ENCODE data around the gene CCDC60.
"Not testable (repeated sequence)": the region's sequence is repeated elsewhere in the genome, so short reads cannot be mapped to it uniquely, and the experiment has no call there.

The CCDC60 gene

DNA sequence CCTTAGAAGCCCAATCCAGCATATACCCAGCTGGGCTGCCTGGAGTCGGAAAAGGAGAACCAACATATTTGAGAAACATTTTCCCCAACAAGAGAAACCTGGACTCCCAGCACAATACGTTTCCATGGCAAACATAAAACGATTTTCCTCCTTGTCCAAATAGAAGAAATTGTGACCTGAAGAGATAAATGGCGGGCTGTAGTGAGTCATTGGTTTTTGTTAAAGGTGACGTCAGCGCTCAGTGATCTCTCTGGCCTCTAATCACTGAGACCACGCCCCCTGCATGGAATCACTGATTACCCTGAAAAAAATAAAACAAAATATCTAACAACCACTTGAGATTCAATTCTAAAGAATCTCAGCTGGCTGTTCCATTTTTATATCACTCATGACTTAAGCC, 6.0 kb downstream of the CCDC60 start:
- DNase-seq, result no peak

DNA sequence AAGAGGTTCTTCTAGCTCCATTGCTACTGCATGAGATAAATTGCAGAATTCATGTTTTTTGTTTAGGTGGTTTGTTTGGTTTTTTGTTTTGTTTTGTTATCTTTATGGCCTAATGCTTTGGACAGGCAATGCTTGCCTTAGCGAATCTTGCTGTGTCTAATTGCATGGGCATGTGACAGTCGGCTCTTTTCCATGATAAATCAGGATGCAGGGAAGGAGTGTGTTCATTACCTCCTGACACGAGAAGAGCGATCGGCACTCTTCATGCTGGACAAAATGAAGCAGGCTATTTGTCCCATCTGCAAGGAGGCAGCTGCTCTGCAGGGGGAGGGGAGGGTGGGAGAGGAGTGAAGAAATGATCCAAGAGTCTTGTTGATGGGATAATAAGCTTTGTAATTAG, 6.5 kb downstream of the CCDC60 start:
- no peak for DNase-seq

DNA sequence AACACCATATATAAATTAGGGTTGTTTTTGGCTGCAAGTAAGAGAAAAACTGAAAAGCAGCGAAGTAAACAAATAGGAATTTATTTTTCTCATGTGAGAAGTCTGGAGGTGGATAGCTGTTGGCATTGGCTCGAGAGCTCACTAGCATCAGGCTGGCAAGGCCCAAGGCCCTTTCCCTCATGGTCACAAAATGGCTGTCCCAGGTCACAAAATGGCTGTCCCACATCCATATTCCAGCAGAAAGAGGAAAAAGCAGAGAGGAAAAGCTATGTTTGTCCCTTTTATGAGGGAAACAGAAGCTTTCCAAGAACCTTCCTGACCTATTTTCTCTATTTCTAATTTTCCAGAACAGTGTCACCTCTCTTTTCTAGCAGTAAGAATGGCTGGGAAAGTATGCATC, 7.5 kb downstream of the CCDC60 start:
- DNase-seq, result no peak

DNA sequence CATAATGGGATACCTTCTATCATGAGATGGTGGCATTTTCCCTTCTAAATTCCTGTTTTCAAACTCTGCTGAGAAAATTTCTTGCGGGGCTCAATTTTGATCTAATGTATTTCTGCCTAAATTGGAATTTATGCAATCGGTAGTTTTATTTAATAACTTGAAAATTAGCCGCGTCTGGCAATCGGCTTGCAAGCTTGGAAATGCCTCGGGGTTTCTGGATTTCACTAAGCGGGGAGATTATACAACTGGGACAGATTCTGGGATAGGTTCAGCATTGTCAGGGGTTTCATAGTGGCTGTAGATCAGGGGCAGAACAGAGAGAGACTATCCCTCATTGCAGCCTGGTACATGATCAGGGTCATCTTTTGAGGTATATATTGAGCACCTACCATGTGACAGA, 8.6 kb downstream of the CCDC60 start:
- DNase-seq, result no peak

DNA sequence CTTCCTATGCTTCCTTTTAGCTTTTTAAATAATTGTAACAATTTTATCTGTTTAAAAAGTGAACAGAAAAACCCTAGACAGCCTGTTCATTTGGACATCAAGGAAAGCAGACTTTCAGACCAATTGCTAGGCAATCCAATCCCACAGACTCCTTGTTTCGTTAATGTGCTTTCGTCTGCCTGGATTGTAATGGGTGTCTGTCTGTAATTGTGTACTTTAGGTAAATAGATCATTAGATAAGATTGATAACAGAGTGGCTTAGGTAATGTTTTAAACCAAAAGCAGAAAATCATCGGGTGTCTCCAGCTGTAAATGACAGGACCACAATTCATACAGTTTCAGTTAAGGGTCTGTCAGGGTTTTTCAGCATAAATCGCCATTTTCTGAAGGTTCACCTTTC, 19.6 kb downstream of the CCDC60 start:
- DNase-seq, result no peak

DNA sequence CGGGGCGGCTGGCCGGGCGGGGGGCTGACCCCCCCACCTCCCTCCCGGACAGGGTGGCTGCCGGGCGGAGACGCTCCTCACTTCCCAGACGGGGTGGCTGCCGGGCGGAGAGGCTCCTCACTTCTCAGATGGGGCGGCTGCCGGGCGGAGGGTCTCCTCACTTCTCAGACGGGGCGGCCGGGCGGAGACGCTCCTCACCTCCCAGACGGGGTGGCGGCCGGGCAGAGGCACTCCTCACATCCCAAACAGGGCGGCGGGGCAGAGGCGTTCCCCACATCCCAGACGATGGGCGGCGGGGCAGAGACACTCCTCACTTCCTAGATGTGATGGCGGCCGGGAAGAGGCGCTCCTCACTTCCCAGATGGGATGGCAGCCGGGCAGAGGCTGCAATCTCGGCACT, 25.8 kb downstream of the CCDC60 start:
- DNase-seq, result not testable (repeated sequence)

DNA sequence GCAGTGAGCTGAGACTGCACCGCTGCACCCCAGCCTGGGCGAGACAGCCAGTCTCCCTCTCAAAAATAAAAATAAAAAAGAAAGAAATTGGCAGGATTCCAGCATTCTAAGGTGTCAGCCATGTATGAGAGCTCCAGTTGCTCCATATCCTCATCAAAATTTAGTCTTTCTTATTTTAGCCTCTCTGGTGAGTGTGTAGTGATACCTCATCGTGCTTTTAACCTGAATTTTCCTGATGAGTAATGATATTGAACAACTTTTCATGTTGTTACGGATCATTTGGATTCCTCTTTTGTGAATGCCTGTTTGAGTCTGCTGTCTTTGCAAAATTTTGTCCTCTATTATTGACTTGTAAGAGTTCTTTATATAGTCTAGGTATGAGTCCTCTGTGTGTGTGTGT, 28.5 kb downstream of the CCDC60 start:
- no peak for DNase-seq

DNA sequence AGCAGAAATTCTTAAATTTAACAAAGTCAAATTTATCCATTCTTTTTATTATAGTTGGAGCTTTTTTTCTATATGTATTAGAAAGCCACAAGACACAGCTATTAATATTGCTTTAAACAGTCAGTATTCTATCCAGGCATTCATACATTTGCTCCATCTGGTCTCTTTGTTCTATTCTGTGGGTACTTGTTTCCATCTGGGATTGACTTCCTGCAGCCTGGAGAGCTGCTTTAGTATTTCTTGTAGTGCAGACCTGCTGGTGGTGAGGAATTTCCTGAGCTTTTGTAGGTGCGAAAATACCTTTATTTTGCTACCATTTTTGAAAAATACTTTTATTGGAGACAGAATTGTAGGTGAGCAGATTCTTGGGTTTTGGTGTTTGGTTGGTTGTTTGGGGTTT, 29.0 kb downstream of the CCDC60 start:
- DNase-seq, result no peak

DNA sequence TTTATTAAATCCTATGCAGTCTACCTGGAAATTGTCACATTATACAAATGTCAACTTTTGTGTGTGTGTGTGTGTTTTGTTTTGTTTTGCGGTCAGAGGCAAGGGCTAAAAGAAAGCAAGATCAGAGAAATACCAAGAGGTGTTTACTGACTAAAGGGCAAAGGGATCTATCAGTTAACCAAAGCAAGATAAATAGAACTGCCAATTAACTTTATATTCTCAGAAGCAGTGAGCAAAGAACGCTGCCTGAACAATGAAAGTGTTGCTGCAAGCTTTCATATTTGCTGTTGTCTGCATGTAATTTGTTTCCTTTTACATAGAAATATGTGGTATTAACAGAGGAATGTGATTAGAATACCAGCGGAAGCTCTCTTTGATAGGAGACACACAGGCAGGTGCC, 30.9 kb downstream of the CCDC60 start:
- DNase-seq, result no peak

DNA sequence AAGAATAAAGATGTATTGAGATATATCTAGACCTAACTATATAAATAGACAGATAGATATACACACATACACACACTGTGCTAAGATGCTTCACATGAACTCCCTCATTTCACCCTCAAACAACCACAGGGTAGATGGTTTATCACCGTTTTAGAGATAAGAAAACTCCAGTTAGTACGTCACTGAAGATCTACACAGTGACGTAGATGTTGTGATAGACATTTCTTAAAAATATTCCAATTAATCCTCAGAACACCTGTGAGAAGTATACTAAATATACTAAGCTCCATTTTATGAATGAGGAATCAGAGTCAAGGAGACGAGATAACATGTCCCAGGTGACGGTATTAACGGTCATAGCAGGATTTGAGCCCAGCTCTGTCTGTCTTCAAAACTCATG, 31.5 kb downstream of the CCDC60 start:
- no peak for DNase-seq

DNA sequence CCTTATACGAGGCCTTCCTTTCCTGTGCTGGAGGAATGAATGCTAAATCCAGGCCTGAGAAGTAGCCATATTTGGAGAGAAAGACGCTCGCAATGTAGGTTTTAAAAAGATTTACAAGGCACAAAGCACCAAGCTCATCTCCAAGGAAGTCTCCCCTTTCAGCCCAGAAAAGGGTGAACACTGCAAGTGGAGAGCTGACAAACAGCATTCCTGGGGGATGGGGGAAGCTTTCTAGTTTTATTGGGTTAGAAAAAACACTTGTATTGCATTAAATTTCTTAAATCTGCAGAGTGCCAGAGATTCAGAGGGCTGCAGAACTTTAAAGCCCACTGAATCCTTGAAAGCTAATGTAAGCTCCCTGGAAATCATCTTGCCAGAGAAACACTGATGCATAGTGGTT, 34.6 kb downstream of the CCDC60 start:
- DNase-seq, result no peak

DNA sequence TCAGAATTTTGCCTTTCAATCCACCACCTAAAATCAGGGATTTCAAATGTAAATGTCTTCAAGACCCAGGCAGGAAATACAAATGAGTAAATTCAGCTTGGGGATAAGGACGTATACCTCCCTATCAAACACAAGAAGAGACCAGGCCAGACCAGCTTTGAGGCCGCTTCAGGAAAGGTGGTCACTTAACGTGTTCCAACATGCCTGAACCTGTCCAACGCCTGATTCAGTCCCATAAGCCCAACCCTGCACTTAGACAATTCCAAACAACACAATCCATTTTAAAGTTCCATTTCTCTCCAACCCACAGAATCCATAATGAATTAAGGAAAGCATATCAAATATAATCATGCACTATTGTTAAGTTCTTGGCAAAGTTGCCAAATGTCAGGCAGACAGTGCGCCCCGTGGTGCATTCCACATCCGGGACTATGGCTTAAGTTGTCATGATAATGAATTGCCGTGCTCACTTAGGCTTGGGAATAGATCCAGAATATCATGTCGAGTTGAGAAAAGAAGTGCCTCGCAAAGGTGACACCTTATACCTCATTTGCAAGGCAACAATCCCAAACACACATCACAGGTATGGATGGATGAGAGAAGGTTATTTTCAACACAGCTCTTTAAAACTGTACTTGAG, 35.5 kb downstream of the CCDC60 start:
- DNase-seq, result no peak

DNA sequence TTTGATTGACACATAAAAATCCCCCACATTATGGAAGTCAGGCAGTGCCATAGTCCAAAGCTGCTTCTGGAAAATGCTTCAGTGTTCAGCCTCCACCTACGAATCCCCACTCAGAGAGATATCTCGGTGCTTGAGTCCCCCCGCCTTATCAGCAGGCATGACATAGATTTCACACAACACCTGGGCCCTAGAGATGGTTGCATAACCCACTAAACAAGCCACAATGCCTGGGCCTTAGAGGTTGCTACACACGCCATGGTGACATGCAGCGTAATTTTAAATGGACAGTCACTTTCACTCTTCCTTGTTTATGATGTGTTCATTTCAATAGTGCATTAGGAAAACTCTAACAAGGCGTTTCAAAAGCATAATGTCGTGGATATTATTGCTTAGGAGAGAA, 38.0 kb downstream of the CCDC60 start:
- DNase-seq, result no peak

DNA sequence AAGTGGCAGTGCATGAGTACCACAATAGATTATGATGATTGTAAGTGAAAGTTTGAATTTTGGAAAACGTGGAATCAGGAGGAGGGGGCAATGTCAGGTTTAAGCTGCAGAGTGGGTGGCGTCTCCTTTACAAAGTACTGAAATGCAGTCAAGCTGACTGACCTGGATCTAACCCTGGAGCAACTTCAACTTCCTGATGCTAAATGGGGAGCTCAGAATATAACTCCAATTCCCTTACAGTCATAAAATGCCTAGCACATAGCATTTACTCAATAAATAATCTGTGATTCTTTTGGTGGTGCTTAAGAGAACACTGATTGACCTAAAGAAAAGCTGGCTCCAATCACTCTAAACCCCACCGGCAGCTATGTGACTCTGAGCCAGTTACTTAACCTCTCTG, 38.5 kb downstream of the CCDC60 start:
- DNase-seq, result no peak

DNA sequence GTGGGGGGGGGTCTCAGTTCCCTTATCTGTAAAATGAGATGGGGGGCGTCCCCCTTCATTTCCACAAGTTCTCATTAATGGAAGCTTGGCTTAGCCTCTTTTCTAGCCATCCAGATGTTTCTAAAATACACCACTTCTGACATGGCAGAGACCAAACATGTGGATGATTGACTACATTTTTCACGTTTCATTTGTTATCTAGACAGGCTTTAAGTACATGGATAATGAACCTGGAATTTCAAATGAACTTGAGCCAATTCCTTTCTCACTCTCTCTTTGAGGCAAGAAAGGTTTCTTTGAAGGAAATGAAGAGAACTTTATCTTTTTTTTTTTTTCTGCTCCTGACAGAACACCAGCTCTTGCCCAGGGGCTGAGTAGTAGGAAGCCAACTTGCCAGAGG, 39.1 kb downstream of the CCDC60 start:
- DNase-seq, result no peak

DNA sequence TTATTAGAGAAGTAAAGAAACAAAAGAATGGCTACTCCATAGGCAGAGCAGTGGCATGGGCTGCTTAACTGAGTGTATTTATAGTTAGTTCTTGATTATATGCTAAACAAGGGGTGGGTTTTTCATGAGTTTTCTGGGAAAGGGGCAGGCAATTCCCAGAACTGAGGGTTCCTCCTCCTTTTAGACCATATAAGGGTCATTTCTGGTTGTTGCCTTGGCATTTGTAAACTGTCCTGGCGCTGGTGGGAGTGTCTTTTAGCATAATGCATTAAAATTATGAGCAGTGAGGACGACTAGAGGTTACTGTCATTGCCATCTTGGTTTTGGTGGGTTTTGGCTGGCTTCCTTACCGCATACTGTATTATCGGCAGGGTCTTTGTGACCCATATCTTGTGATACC, 40.1 kb downstream of the CCDC60 start:
- DNase-seq, result no peak

DNA sequence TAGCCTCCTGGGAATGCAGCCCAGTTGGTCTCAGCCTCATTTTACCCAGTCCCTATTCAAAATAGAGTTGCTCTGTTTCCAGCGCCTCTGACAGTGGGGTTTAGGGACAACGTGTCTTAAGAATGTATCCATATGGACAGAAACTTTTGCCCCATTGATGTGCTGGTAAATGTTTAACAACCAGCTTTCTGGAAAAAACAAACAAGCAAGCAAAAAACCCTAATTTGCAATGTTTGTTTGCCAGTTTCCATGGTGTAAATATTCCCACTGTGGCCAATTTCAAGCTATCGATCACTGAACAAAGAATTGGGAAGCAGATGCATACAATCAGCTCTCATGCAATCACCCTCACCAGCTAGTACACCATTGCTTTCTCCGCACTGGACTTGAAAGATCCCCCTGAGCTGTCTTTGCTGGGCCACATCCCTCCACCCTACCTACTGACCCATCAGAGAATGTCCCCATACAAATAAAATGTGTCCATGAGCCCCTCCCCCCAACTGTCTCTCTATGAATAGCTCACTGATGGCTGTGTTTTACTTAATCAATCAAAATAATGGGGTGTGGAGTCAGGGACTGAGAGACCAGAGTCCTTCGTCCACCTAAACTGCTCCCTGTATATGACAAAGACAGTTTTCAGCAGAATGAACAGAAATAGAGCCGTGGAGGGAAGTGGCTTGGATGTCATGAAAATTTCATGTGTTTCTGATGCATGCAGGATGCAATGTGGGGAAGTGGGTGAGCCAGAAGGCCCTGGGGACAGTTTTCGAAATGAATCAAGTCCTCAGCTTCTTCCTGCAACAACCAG, 40.8 kb downstream of the CCDC60 start:
- DNase-seq, result no peak

DNA sequence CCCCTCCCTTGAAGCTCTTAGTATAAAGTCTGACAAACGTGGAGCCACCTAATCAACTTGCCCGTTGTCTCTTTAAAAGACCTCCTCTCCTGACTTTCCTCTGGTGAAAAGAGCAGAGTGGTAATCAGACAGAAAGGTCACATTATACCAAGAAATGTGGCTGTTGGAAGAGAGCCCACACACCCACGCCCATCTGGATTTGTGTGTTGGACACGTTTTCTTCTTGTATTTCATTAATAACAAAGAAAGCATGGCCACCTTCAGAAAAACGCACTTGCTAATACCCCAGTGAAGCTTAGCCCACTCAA, 41.3 kb downstream of the CCDC60 start:
- no peak for DNase-seq

DNA sequence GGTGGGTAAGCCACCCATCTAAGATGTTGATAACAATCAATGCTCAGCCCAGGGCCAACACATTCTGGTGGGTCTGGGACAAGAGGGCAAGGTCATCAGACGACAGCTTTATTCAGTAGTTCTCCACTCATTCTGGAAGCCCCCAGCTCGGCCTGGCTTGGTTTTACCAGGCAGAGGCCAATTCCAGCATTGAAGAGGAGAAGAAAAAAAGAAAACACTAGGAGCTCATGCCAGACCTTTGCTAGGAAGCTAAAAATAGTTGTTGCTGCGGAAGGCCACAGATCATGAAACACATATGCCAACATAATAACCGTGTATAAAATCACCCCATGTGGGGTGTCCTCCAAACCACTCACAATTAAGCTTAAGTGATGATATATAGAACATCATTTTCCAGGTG, 44.4 kb downstream of the CCDC60 start:
- DNase-seq, result no peak

DNA sequence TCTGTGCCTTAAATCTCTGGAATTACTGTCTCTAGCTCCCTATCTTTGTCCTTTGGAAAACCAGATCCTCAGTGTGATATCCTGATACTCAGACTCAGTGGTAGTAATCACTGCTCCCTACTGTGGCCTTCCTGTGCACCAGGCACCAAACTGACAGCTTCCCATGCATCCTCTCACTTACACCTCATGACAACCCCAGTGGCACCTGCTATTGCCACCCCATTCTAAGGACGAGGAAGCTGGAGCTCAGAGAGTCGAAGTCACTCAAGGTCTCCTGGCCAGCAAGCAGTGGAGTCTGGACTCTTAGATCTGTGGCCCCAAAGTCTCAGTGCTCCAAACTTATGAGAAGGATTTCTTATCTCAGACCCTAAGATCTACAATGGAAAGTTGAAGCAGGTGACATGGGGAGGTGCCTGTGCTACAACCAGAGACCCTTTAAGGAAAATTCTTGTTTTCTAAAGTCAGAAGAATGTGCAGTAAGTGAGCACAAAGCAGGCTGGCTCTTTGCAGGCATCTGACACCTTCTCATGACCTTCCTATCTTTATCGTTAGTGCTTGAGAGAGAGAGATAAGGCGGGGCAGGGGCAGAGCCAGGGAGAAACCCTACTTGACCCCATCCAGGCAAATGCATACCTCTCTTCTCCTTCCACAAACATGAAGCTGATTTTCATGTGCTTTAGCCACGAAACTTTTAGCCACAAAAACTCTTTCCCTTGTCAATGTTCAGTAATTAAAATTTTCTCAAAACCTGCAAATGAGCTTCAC, 47.1 kb downstream of the CCDC60 start:
- no peak for DNase-seq

DNA sequence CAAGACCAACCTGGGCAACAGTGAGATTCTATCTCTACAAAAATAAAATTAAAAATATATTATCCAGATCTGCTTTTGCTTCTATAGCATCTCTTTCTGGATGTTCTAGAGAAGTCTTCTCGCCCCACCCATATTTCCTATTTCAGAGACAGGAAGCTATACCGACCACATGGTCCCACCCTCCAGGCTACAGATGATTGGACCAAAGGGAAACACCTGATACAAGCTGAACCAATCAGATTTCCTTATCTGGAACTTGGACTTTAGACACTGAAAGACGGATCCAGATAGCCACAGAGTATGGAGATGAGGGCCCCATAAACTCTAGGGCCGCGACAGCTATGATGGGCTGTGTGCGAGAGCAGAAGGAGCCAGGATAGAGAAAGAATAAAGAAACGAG, 48.7 kb downstream of the CCDC60 start:
- no peak for DNase-seq

DNA sequence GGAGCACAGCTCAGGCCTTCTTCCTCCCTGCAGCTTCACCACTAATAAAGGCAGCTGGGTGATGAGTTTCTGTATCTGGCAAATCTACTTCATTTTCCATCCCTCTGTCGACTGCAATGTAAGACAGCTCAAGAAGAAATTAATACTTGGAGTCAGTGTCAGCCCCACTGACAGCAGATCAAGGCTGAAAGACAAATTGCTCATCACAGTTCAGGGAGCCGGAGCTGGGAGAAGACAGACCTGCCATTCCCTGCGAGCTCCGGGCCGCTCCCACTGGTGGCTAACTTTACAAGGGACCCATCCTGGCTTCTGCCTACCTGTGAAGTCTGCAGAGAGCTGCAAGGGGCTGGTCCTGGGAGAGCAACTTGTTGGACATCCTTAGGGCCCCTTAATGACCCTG, 49.8 kb downstream of the CCDC60 start:
- DNase-seq, result no peak

DNA sequence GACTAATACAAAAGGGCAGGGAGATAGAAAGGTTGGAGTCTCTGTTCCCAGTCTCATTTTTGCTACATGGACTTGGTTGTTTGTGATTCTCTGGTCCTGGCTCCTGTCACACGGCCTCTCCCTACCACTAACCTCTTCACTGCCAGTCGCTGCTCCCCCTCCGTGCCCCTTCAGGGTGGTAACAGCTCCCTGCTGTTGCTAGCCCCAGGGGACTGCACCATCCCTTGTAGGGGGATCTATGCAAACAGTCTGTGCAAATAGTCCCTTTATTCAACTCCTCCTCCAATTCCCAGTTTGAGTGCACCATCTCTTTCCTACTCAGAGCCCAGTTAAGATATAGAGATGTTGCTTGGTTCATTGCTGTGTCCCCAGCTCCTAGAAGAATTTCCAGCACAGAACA, 51.1 kb downstream of the CCDC60 start:
- DNase-seq, result no peak

DNA sequence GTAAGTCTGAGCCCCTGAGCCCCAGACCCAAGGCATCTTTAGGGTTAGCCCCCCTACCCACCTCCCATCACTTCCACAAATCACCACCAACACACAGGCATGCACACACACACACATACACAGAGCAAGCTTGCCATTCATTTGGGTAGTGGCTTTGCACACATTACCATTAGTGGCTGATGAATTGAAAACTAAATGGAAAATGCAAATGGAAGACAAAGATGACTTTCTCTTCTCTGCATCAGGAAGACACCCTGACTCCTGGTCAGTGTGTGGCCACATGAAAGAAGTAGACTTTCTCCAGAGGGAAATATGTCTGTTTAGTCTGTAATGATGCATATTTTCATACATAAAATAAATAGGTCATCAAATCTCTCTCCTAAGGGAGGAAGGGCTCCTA, 55.2 kb downstream of the CCDC60 start:
- DNase-seq, result no peak

All from GDM1 (cell line).